ENCODE results near the gene ATP8B4.

ATP8B4 gene

GRCh38 chr15:49918121-49918520 is 200.9 kb downstream of the ATP8B4 start:
- no peak for TF ChIP-seq CTCF (IDR thresholded peaks at IDR 0.05; ENCODE audit: low read depth, low read length)
- DNase-seq (ENCODE audit: extremely low read depth, low read depth) = no peak

GRCh38 chr15:49916998-49917397 is 202.0 kb downstream of the ATP8B4 start:
- no peak for DNase-seq (ENCODE audit: extremely low read depth, low read depth)
- TF ChIP-seq CTCF (IDR thresholded peaks at IDR 0.05; ENCODE audit: low read depth, low read length) = no peak

DNA sequence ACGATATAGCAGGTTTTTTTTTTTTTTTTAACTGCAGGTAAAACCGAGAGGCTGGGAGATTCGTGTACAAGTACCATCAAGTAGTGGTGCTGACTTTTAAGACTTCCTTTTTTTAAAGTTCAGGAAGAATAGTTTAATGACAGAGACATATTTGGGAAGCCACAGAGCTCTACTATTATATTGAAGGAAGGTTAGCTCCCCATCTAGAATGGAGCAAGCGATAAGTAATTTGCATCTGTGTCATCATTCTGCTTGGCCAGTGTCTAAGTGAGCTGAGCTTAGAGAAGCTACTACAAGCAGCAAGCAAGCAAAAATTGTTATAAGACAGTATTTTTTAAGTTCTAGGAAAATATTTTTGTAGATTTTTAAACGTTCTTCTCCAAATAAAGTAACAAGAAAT is 203.2 kb downstream of the ATP8B4 start:
- no peak for DNase-seq (ENCODE audit: extremely low read depth, low read depth)
- TF ChIP-seq CTCF (IDR thresholded peaks at IDR 0.05; ENCODE audit: low read depth, low read length) = no peak

- no peak for DNase-seq (ENCODE audit: extremely low read depth, low read depth)
- no peak for TF ChIP-seq CTCF (IDR thresholded peaks at IDR 0.05; ENCODE audit: low read depth, low read length)
Observed at GRCh38 chr15:49908933-49909295, 210.1 kb downstream of the ATP8B4 start.

DNA sequence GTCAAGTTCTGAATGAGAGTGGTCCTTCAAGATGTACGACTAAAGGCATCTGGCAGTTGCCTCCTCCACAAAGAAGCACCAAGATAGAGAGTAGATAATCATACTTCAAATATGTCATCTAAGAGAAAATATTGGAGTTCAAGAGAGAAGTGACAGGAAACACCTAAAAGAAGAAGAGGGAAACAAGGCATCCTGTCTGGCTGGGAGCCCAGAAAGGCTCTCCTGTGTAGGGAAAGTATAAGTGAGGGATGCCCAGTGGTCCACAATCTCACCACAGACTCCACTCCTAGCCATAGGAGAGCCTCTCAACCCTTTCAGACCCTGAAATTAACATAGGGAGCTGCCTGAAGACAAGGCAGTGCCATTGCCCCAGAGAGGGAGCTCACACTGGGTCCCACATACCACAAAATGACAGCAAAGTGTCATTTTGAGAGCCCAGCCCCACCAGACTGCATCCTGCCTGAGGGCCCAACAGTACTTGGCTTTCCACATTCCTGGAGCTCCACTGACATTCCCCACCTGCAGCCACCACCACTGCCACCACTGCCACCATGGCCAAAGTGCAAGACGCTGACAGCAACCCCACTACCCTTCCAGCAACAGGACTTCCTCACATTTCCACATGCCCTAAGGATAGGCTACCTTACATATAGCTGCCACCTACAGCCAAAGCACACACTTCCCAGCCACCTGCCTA is 210.6 kb downstream of the ATP8B4 start:
- DNase-seq (ENCODE audit: extremely low read depth, low read depth) = no peak
- TF ChIP-seq CTCF (IDR thresholded peaks at IDR 0.05; ENCODE audit: low read depth, low read length) = no peak

DNA sequence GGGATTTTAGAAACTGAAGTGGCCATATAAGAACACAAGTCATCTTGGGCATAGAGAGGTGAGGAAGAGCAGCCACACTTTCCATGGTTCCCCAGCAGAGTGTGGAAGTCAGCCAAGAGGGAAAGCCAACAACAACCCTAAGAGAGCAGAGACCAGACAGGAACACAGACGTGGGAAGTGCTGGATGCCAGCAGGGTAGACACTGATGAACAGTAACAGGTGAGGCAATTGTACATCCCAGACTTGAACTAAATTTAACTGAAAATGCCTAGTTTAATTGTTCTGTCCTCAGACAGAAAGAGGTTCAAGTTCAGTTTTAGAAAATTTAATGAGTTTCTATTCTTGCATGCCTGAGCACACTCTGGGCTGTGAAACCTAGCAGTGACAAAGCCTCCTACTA is 212.1 kb downstream of the ATP8B4 start:
- DNase-seq (ENCODE audit: extremely low read depth, low read depth) = no peak
- no peak for TF ChIP-seq CTCF (IDR thresholded peaks at IDR 0.05; ENCODE audit: low read depth, low read length)

- TF ChIP-seq CTCF (IDR thresholded peaks at IDR 0.05; ENCODE audit: low read depth, low read length) = no peak
Observed at GRCh38 chr15:49905221-49905620, 213.8 kb downstream of the ATP8B4 start.

More at GRCh38 chr15:49905221-49905620, 213.8 kb downstream of the ATP8B4 start:
- no peak for DNase-seq (ENCODE audit: extremely low read depth, low read depth)
